ENCODE results near the gene IDH2.
A peak's percentile ranks its signal among the peaks of the same experiment; 100 is the strongest.

The IDH2 gene

DNA sequence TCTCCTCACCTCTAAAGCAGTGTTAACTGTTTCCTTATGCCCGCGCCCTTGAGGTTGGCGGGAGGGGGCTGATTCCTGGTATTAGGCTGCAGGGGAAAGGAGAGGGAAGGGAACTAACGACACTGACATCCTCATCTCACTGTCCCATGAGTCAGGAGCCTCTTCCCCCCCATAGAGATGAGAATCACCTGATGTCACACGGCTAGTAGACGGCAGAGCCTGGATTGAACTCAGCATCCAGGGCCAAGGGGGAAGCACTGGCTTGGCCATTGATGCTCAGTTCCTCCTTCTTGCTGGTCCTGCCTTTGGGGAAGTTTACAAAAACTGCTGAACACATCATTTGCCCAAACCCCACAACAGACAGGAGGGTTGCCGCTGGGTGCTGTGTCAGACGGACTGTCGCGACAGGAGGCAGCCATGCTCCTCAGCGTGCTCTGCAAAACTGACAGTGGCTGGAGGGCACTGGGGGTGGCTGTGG, 38.5 kb downstream of the IDH2 start:
- no peak for DNase-seq (ENCODE audit: low spot score)

DNA sequence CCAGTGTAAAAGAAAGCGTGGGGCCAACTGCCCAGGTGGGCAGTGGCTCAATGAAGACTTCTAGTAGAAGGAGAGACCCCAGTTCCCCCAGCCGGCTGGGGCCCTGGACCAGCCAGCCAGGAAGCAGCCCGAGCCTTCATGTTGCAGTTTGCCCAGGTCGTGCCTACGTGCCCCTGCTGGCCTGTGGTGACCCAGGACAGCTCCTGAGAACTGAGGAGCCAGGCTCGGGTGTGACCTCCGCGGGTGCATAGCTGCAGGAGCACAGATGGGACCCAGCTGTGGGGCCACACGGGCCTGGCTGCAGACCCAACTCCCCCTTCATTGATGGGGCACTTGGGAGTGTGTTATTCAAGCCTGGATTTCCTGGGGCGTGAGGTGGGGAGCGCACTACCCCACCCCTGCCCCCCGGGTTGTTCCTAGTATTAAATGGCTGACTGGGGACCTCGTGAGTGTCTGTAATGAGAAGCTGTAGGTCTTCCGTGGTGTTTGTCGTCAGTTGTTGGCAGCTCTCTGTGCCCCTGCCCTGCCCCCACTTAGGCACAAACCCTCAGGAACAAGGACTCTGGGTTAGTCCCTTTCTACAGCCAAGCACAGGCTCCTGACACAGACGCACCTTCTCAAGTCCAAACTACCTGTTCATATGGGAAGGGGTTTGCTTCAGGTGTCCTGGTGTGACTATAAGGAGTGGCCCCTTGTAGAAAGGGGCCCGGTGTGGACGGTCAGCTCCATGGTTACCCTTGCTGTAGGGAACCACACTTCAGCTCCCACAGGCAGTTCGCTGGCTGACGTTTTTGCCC, 39.1 kb downstream of the IDH2 start:
- DNase-seq (ENCODE audit: low spot score) = no peak

DNA sequence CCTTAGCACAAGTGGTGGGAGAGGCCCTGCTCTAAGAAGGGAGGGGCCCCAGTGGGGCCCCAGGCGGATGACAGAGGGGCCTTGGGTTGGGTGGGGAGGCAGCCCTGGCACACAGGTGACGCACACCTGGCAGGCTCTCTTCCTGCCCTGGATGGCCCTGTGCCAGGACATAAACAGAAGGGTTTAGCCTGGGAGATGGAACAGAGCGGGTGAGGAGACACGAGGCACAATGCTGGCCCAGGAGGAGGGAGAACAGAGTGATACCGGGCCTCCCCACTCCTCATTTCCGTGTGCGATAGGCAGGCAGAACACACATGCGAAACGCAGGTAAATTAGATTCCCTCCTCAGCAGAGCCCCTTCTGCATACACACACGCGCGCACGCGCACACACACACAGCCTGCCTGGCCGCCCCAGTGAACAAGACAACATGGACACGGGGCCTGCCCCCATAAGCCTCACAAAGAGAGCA, 39.8 kb downstream of the IDH2 start:
- no peak for DNase-seq (ENCODE audit: low spot score)

DNA sequence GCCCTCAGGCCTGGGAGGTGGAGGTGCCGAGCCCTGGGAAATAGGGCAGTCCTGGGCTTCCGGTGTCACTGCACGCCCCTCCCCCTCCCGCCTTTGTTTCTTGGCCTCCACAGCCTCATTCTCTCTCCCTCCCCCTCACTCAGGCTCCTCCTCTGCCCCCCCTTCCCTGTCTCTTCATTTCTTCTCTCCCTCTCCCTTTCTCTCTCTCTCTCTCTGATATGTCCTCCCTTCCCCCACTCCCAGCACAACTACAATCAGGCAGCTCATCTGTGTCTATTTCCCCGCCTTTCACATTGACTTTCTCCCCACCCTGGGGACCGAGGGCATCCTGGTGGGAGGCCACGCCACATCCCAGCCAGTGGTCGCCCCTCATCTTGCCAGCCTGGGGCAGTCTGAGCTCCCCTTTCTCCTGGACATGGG, 40.2 kb downstream of the IDH2 start:
- peak; percentile 65 for DNase-seq (ENCODE audit: low spot score)

DNA sequence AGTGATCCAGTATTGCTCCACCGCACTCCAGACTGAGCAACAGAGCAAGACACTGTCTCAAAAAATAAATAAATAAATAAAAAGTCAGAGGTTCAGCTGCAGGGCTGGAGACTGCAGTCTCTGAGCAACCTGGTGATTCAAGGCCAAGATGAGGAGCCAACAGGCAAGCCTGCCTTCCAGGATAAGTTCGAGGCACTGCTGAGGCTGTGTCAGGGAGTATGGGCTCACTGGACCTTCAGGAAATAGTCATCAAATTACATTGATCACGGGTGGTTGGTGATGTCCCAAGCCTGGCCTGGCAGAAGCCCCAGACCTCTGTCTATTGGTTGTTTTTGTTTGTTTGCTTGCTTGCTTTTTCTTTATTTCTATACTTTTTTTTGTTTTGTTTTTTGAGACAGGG, 41.5 kb downstream of the IDH2 start:
- no peak for DNase-seq (ENCODE audit: low spot score)

DNA sequence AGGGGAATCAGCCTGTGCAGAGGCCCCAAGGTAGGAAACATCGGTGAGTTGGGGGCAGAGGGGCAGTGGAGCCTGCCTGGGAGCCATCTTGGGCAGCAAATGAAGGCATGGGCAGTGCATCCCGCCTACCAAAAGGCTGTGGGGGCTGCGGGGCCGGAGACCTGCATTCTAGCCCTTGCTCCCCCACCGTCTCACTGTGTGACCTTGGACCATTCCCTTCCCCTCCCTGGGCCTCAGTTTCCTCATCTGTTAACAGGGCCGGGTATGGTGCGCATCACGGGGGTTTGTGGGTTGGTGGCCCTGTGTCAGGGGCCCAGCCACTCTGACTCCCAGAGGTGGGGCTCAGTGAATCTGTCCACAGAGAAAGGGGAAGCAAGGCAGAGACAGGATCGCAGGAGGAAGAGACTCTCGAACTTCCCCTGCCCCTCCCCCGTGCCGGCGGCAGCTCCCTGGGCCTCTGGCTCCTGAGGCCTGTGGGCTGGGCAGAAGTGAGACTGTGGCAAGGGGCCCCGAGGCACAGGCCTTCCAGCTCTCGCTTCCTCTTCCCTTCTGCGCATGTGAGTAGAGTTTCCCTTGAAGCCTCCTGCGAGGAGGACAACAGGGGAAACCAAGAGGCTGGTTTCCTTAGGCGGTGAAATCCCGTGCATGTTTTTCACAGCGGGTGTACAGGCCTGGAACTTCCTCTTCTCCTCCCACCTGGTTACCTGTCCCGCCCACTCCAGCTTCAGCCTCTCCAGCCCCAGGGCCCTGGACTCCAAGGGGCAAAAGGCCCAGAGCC, 42.9 kb downstream of the IDH2 start:
- DNase-seq (ENCODE audit: low spot score) = no peak

DNA sequence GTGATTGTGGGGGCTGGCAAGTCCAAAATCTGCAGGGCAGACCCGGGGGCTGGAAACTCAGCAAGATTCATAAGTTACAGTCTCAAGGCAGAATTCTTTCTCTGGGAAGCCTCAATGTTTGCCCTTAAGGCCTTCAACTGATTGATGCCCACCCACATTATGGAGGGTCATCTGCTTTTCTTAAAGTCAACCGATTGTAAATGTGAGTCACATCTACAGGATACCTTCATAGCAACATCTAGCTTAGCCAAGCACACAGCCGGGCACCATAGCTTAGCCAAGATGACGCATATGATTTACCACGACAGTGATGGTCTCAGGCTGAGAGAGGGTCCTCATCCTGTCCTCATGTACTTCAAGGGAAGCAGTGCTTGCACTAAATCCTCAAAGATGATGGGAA, 43.5 kb downstream of the IDH2 start:
- no peak for DNase-seq (ENCODE audit: low spot score)

DNA sequence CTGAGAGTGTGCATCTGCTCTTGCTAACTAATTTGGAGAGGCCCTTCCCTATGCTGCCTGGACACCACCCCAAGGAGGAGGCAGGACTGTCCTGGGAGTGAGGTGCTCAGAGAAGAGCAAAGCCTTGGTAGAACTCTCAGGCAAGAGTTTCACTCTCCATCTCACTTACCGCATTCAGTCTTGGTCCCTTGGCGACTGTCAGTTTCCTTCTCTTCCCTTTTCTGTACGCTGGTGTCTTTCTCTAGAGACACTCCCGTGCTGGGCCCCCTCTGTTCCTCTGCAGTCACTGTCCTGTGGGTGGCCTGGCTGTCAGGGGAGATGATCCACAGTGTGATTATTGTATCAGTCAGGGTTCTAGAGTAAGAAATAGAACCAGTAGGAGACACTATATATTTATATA, 44.0 kb downstream of the IDH2 start:
- DNase-seq (ENCODE audit: low spot score) = no peak

DNA sequence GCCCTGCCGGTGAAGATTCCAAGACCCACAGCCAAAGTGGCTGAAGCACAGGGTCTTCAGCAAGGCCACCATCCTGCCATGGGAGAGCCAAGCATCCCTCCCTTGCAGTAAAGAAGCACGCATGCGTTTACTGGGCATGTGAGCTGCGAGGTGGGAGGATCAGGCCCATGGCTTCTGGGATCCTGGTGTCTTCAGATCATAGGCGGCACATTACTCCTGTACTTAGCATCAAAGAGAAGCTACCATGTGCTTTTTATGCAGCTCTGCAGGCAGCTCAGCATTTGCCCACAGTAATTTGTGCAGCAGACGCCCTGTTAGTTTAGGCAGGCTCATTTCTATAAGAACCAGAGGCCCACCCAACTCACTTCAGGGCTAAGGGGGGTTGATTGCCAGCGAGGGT, 45.7 kb downstream of the IDH2 start:
- DNase-seq (ENCODE audit: low spot score) = no peak

DNA sequence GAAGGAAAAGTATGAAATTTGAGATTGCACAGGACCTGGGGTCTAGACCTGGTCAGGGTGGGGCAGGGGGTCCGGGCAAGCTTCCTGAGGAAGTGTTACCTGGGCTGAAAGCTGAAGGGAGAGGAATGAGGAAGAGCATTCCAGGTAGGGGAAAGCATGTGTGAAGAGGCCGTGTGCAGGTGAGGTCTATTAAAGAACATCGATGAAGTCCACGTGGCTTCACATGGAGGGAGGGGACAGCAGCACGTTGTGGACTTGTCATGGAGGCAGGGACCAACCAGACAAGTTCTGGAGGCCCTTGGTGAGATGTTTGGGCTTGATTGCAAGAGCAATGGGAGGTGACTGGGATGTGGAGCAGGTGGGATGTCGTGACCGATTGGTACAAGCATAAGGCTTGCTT, 47.1 kb downstream of the IDH2 start:
- no peak for DNase-seq (ENCODE audit: low spot score)

DNA sequence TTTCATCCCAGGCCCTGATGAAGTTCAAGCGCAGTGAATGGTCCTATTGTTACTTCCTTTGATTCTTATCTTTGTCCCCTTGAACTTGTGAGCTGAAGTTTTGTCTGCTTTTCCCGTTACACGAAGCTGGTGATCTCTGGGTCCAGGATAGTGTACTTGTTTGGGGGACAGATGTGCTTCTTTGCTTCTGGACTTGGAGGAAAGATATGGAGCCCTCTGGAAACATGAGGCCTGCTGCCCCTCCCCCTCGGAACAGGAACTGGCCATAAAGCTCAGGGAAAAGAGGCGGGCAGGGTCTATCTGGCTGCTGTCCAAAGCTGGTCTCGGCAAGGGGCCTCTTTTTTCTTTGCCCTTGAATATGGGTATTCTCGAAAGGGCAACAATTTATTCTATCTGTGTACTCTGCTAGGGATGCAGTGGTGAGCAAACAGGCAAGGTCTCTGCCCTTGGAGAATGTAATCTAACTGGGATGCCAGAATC, 47.6 kb downstream of the IDH2 start:
- DNase-seq (ENCODE audit: low spot score) = no peak

DNA sequence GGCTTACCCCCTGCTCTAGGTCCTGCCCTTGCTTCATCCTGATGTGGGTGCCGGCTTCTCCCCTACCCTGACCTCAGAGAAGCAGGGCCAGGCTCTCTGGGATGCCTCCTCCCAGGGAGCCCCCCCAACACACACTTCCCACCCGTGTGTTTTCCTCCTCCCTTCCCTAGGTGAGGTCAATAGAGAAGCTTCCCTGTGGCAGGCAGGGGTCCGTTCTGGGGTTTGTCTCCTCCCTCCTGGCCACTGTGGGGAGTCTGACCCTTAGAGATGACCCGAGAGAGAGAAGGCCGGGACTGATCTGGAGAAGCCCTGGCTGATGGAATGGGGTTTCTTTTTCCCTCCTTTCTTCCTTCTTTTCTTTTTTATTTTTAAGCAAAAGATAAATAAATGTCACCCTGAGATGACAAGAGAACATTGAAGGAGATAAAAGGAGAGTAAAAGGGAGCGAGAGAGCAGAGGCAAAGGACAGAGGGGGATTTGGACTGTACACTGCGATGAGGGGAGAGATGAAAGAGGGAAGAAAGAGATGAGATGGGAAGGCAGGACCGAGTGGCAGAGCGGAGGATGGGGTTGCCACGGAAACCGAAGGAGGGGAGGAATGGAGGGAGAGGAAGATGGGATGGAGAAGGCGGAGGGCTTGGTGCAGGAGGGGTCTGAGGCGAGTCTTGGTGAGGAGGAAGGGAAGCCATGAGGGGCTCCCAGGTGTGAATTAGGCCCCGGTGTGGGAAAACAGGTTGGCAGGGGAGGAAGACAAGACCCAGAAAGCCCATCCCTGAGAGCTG, 48.4 kb downstream of the IDH2 start:
- no peak for DNase-seq (ENCODE audit: low spot score)

DNA sequence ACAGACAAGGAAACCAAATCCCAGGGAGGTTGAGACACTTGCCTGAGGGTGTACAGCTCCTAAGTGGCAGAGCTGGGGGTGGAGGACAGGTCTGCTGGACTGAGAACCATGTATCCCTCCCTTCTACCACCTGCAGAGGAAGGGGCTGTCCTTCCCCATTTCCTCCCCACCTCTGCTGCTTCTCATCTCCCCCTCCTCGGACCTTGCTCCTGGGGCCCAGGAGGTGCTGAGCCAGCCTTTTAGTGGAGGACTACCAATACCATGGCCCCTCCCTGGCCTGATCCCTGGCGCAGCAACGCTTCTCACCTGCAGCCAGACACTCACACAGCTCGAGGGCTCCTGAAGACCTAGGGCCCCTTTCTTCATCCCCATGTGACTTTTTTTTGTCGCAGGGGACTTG, 50.4 kb downstream of the IDH2 start:
- no peak for DNase-seq (ENCODE audit: low spot score)

DNA sequence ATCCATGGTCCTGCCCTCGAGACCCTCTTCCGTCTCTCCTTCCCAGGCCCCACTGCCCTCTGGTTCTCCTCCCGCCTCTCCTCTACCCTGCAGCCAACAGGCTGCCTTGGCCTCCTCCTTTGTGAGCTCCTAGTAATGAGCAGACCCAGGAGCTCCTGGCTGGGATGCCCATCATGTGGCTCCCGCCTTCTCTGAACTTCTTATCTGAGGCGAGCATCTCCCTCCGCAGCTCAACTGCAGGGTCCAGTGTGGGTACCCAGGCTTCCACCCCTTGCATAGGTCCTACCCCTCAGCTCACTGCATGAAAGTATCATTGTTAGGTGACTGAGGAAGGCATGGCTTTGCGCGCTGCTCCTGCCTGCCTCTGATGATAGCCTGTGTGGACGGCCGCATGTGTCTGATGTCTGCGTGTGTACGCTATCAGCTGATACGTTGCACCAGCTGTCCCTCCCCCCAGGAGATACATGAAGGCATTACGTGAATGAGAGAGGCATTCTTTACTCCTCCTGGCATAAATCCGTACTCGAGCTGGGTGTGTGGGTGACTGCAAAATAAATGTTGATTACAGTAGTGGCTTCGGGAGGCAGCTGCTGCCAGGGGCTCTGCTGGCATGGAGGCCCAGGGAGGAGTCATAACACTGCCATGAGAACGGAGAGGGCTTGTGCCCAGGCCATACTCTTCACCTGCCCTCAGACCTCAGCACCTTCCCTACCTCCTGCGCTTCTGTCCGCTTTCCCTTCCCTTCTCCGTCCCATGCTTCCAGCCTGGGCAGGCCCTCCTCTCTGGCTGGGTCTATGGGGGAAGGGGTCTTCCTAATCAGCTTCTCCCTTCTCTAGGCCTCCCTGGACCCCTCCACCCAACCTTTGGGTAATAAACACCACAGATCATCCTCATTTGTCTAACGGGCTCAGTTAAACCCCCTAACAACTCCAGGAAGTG, 52.3 kb downstream of the IDH2 start:
- DNase-seq (ENCODE audit: low spot score) = no peak

DNA sequence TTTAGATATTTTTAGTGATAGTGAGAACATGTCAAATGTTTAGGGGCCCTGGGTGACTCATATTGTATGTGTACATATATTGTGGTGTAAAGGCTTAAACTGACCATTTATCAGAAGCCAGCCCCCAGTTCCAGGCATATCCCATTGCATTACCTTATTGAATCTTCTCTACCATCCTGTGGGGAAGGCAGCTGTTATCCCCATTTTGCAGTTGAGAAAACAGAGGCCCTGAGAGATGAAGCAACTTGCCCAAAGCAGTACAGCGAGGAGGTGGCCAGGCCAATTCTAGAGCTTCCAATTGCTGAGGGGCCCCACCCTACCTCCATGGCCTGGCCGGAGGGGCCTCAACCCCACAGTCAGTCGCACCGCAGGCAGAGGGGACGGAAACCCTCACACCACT, 53.2 kb downstream of the IDH2 start:
- DNase-seq (ENCODE audit: low spot score) = no peak

DNA sequence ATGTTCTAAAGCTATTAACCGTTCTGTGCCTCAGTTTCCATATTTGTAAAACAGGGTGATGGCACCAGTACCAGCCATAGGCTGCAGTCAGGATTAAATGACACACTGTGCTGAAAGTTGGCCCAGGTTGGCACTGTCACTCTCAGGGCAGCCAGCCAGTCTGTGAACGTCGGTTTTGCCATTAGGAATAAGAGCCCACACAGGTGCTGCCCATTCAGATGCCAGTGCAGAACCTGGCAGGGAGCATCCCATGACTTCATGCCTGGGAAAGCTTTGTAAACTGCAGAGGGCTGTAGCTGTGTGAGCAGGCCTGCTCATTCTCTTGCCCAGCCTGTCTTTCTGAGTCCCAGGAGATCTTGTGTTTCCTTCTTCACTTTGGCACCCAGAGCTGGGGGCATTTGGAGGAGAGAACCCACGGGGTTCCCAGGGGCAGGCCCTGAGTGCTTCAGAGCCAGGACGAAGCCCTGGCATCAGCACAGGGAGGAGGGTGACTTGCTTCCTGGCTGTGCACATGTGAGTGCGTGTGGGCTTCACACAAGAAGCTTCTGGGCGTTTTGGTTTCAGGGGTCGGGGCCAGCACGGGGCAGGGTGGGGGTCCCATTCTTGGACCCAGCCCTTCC, 54.2 kb downstream of the IDH2 start:
- no peak for DNase-seq (ENCODE audit: low spot score)

DNA sequence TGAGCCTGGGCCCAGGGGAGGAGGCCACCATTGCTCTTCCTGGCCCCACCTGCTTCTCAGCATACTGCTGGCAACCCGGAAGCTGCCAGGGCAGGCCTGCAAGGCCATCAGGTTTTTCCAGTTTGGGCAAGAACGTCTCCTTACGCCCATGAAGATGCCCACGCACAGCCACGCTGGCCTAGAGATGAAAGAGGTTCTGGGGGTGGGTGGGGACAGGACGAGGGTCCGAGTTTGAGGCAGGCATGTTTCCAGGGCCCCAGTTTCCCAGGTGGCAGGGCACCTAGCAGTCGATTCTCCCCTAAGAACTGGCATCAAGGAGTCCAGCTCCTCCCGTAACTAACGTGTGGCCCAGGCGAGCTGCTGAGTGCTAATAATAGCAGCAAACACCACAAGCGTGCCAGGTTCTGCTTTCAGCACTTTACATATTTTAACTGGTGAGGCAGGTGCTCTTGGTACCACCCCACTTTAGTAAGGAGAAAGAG, 55.3 kb downstream of the IDH2 start:
- DNase-seq (ENCODE audit: low spot score) = no peak

DNA sequence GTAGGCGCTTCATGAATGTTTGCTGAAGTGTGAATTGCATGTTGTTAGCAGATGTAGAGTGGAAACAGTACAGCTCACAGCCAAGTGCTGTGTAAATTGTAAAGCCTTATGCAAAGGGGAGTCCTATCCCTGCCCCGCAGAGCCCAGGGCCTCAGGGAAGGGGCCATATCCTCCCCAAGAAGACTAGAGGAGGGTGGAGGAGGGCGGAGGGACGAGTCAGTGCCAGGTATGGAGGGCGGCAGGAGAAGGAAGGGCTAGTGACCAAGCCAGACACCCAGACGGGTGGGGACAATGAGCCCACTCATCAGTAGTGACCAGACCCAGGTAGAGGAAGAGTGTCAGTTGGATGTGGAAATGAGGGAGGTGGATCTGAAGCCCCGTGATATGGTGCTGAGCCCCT, 56.0 kb downstream of the IDH2 start:
- DNase-seq (ENCODE audit: low spot score) = no peak

DNA sequence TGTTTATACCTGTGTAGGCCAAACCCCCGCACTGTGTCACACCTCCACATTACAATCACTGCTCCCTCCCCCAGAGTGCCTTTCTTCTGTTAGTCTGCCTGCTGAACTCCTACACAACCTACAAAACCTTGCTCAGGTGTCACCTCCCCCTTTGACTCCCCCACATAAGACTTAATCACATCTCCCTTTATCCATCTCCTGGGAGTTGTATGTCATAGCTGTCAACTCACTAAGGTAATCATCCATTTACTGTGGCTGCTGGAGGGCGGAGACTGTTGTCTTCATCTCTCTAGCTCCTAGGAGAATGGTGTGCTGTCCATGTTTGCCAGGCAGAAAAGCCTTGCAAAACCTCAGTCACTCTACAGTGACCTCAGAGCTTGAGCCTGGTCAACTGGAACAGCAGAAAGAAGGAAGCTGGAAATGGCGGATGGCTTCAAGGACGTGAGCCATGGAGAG, 57.3 kb downstream of the IDH2 start:
- no peak for DNase-seq (ENCODE audit: low spot score)

DNA sequence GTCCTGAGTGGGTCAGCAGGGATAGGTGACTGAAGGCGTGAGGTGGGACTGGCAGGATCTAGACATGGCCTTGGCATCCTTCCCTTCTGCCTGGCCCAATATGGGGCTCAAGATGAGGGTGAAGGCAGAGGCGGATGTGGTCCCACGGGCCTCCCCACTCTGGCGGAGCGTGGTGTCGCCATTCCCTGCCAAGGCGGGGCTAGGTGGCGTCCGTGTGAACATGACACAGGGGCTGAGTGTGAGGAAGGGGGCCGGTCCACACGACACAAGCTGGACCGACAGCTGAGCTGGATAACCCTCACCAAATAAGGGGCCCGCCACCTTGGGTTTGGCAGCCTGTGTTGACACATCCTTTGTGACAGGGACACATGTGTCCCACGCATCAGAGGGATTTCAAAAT, 58.1 kb downstream of the IDH2 start:
- no peak for DNase-seq (ENCODE audit: low spot score)
